Subcutaneous abdominal adipose tissue (tissue), 5 donors: Measurements from ENCODE around the gene MAP3K21.

Experiments
- H3K27ac ChIP-seq: one replicate; pipeline ENCODE4 v1.7.0; 2013; ENCODE audit warnings: low read depth, mild to moderate bottlenecking, inconsistent platforms, low read length, moderate library complexity
- H3K27me3 ChIP-seq, 5 donors: one replicate each; pipeline ENCODE4 v1.7.0; 2013; ENCODE audit warnings: low read length in 5 of 5, inconsistent platforms in 1 of 5; ENCODE audit not compliant: control insufficient read depth in 5 of 5, insufficient read depth in 4 of 5
- H3K36me3 ChIP-seq, 5 donors: one replicate each; pipeline ENCODE4 v1.7.0; 2013; ENCODE audit warnings: low read length in 5 of 5; ENCODE audit not compliant: control insufficient read depth in 5 of 5, insufficient read depth in 5 of 5
- H3K4me1 ChIP-seq, 5 donors: one replicate each; pipeline ENCODE4 v1.7.0; 2013; ENCODE audit warnings: low read length in 5 of 5, mild to moderate bottlenecking in 3 of 5, moderate library complexity in 1 of 5; ENCODE audit not compliant: control insufficient read depth in 5 of 5, insufficient read depth in 5 of 5
- H3K4me3 ChIP-seq, 5 donors: one replicate each; pipeline ENCODE4 v1.7.0; 2013; ENCODE audit warnings: low read length in 5 of 5, low read depth in 1 of 5
- H3K9ac ChIP-seq, 5 donors: one replicate each; pipeline ENCODE4 v1.7.0; 2013; ENCODE audit warnings: low read length in 5 of 5, mild to moderate bottlenecking in 4 of 5, moderate library complexity in 3 of 5
- H3K9me3 ChIP-seq, 5 donors: one replicate each; pipeline ENCODE4 v1.7.0; 2013; ENCODE audit warnings: low read length in 5 of 5; ENCODE audit not compliant: control insufficient read depth in 5 of 5
- donor health status: healthy.
- donor health status: healthy.
- donor health status: healthy.
- donor health status: healthy.
- donor health status: healthy.

Gene MAP3K21

GRCh38 chr1:233432916-233433315, 105.4 kb downstream of the MAP3K21 start:
- H3K9ac ChIP-seq: no peak overlapping the region
- H3K27me3 ChIP-seq: peaks cover 0 to 3% (median 0%) of the 10 kb centered on the region in 5 donors
- H3K4me3 ChIP-seq: no peak overlapping the region
- no peaks in the 10 kb centered on the region for H3K9me3 ChIP-seq
- no peak overlapping the region for H3K27ac ChIP-seq
- no peaks in the 10 kb centered on the region for H3K36me3 ChIP-seq
- H3K4me1 ChIP-seq: no peaks in the 10 kb centered on the region

GRCh38 chr1:233433436-233434210, 106.1 kb downstream of the MAP3K21 start:
- no peak overlapping the region for H3K4me3 ChIP-seq
- H3K27ac ChIP-seq: no peak overlapping the region
- no peaks in the 10 kb centered on the region for H3K9me3 ChIP-seq
- H3K9ac ChIP-seq: no peak overlapping the region
- no peaks in the 10 kb centered on the region for H3K4me1 ChIP-seq
- H3K36me3 ChIP-seq: no peaks in the 10 kb centered on the region
- H3K27me3 ChIP-seq: peaks cover 0 to 3% (median 0%) of the 10 kb centered on the region in 5 donors
